H9 (cell line): Measurements from ENCODE around the gene CLPX. TPM values are rescaled to one million over a fixed set of nuclear protein-coding genes. Genes with fewer than 3 reads are reported as not detected.

Experiments
- DNase-seq: peaks from one replicate; pipeline ENCODE4 v3.0.0-alpha.2; 2017
- H2AFZ ChIP-seq: one replicate; pipeline ENCODE4 v1.6.1; 2013; ENCODE audit warnings: mild to moderate bottlenecking, low read length, control low read depth, moderate library complexity
- H2AK5ac ChIP-seq: 2 replicates; pipeline ENCODE4 v1.6.1; 2013; ENCODE audit warnings: low read length, control low read depth, mixed read lengths; ENCODE audit not compliant: insufficient read length
- H2BK120ac ChIP-seq: one replicate; pipeline ENCODE4 v1.6.1; 2013; ENCODE audit warnings: low read depth, mild to moderate bottlenecking, low read length, control low read depth, inconsistent platforms; ENCODE audit not compliant: poor library complexity, severe bottlenecking
- H2BK12ac ChIP-seq: 2 replicates; pipeline ENCODE4 v1.6.1; 2013; ENCODE audit warnings: low read length, control low read depth, mixed read lengths, low read depth; ENCODE audit not compliant: insufficient read length
- H2BK15ac ChIP-seq: 2 replicates; pipeline ENCODE4 v1.6.1; 2013; ENCODE audit warnings: low read depth, low read length, control low read depth
- H2BK20ac ChIP-seq: one replicate; pipeline ENCODE4 v1.6.1; 2013; ENCODE audit warnings: low read depth, mild to moderate bottlenecking, low read length, control low read depth, inconsistent platforms; ENCODE audit not compliant: poor library complexity, severe bottlenecking
- H2BK5ac ChIP-seq: 2 replicates; pipeline ENCODE4 v1.6.1; 2013; ENCODE audit warnings: low read length, control low read depth, mixed read lengths; ENCODE audit not compliant: insufficient read length
- H3K14ac ChIP-seq: 2 replicates; pipeline ENCODE4 v1.6.1; 2013; ENCODE audit warnings: low read length, control low read depth; ENCODE audit not compliant: insufficient read depth
- H3K18ac ChIP-seq: 2 replicates; pipeline ENCODE4 v1.6.1; 2013; ENCODE audit warnings: low read depth, mild to moderate bottlenecking, mixed read lengths, low read length, control low read depth; ENCODE audit not compliant: insufficient read length
- H3K23ac ChIP-seq: 2 replicates; pipeline ENCODE4 v1.6.1; 2013; ENCODE audit warnings: low read length, control low read depth, mixed read lengths, low read depth; ENCODE audit not compliant: insufficient read length
- H3K23me2 ChIP-seq: 2 replicates; pipeline ENCODE4 v1.6.1; 2013; ENCODE audit warnings: low read depth, mild to moderate bottlenecking, mixed read lengths, low read length, control low read depth; ENCODE audit not compliant: insufficient read length, poor library complexity, severe bottlenecking
- H3K27ac ChIP-seq: 2 replicates; pipeline ENCODE4 v1.5.1; 2013; ENCODE audit warnings: low read length, control low read depth, mixed read lengths, low read depth; ENCODE audit not compliant: insufficient read length
- H3K27me3 ChIP-seq: 2 replicates; pipeline ENCODE4 v1.6.1; 2013; ENCODE audit warnings: low read length, control low read depth, inconsistent platforms; ENCODE audit not compliant: insufficient read depth
- H3K4ac ChIP-seq: 2 replicates; pipeline ENCODE4 v1.6.1; 2013; ENCODE audit warnings: low read depth, mild to moderate bottlenecking, control low read depth, inconsistent platforms, low read length, moderate library complexity
- H3K4me1 ChIP-seq: 2 replicates; pipeline ENCODE4 v1.6.1; 2013; ENCODE audit warnings: low read length, control low read depth, inconsistent platforms; ENCODE audit not compliant: insufficient read depth
- H3K4me2 ChIP-seq: 2 replicates; pipeline ENCODE4 v1.6.1; 2013; ENCODE audit warnings: low read length, control low read depth, mixed read lengths; ENCODE audit not compliant: insufficient read length, insufficient read depth
- H3K56ac ChIP-seq: 2 replicates; pipeline ENCODE4 v1.6.1; 2013; ENCODE audit warnings: low read depth, mild to moderate bottlenecking, mixed read lengths, low read length, control low read depth; ENCODE audit not compliant: insufficient read length
- H3K79me1 ChIP-seq: 2 replicates; pipeline ENCODE4 v1.6.1; 2013; ENCODE audit warnings: low read depth, mild to moderate bottlenecking, moderate library complexity, low read length, control low read depth, inconsistent platforms; ENCODE audit not compliant: insufficient read depth, poor library complexity, severe bottlenecking
- H3K79me2 ChIP-seq: 2 replicates; pipeline ENCODE4 v1.6.1; 2013; ENCODE audit warnings: low read length, control low read depth, inconsistent platforms; ENCODE audit not compliant: insufficient read depth
- H3K9ac ChIP-seq: 2 replicates; pipeline ENCODE4 v1.6.1; 2013; ENCODE audit warnings: low read length, control low read depth, mixed read lengths; ENCODE audit not compliant: insufficient read length; ENCODE audit errors: extremely low read depth
- H3K9me3 ChIP-seq: one replicate; pipeline ENCODE4 v1.6.1; 2013; ENCODE audit warnings: low read depth, low read length, inconsistent platforms; ENCODE audit not compliant: control insufficient read depth
- H3T11ph ChIP-seq: one replicate; pipeline ENCODE4 v1.6.1; 2013; ENCODE audit warnings: mild to moderate bottlenecking, low read length, control low read depth, inconsistent platforms
- H4K20me1 ChIP-seq: one replicate; pipeline ENCODE4 v1.6.1; 2013; ENCODE audit not compliant: control insufficient read depth, insufficient read length, insufficient read depth
- H4K5ac ChIP-seq: 2 replicates; pipeline ENCODE4 v1.6.1; 2013; ENCODE audit warnings: low read depth, mild to moderate bottlenecking, mixed read lengths, low read length, control low read depth; ENCODE audit not compliant: insufficient read length
- H4K8ac ChIP-seq: replicated peaks from 2 replicates; pipeline ENCODE4 v1.6.1; 2013; ENCODE audit warnings: low read length, control low read depth, mixed read lengths, low read depth; ENCODE audit not compliant: insufficient read length
- H4K91ac ChIP-seq: 2 replicates; pipeline ENCODE4 v1.6.1; 2013; ENCODE audit warnings: low read depth, mild to moderate bottlenecking, moderate library complexity, mixed read lengths, low read length, control low read depth; ENCODE audit not compliant: insufficient read length
- H3K27ac Mint-ChIP-seq, 3 experiments: 2 replicates in 2 of 3; 3 replicates in 1 of 3; pipeline ENCODE4 v1.8.0; 2020 to 2021; ENCODE audit warnings: mixed read lengths in 3 of 3, mild to moderate bottlenecking in 1 of 3, moderate library complexity in 1 of 3
- H3K27me3 Mint-ChIP-seq: 2 replicates; pipeline ENCODE4 v1.8.0; 2021; ENCODE audit warnings: low read depth, mild to moderate bottlenecking, moderate library complexity, mixed read lengths
- H3K36me3 Mint-ChIP-seq, 3 experiments: 2 replicates in 2 of 3; 3 replicates in 1 of 3; pipeline ENCODE4 v1.8.0; 2020 to 2021; ENCODE audit warnings: low read depth in 3 of 3, mixed read lengths in 3 of 3; ENCODE audit not compliant: insufficient read depth in 1 of 3
- H3K4me1 Mint-ChIP-seq, 2 experiments: 2 replicates each; pipeline ENCODE4 v1.8.0; 2020; ENCODE audit warnings: mixed read lengths in 2 of 2
- H3K4me3 Mint-ChIP-seq, 2 experiments: 2 replicates in 1 of 2; 3 replicates in 1 of 2; pipeline ENCODE4 v1.8.0; 2020 to 2021; ENCODE audit warnings: mild to moderate bottlenecking in 2 of 2, mixed read lengths in 2 of 2, moderate library complexity in 1 of 2
- H3K9me3 Mint-ChIP-seq, 2 experiments: 2 replicates in 1 of 2; 3 replicates in 1 of 2; pipeline ENCODE4 v1.8.0; 2020; ENCODE audit warnings: mild to moderate bottlenecking in 2 of 2, mixed read lengths in 2 of 2, moderate library complexity in 1 of 2
- CTCF ChIP-seq: fragments of 200-600 bp; sonication (generic); conservative IDR thresholded peaks from 3 replicates; pipeline ENCODE4 v1.8.0; 2021; ENCODE audit warnings: antibody characterized with exemption, mild to moderate bottlenecking
- WGBS: extraction: QIAGEN DNeasy Blood & Tissue Kit; methylation state at CpG from one replicate; pipeline ENCODE4 v1.1.7; 2013; ENCODE audit warnings: missing lambda C conversion rate, low lambda C conversion rate, mixed read lengths; ENCODE audit not compliant: insufficient read length; ENCODE audit errors: extremely low coverage; 5-methylcytosine and 5-hydroxymethylcytosine counted together
- total RNA-seq: library from RNA; stranded (reverse); gene quantifications from 2 replicates; pipeline ENCODE4 v1.2.1, GENCODE V29; 2021

CLPX gene
- total RNA-seq, 1 experiment from 2014 or later: 55.8 TPM

- Histone ChIP-seq H3K56ac (no peak overlapping the region), H2BK5ac (no peak overlapping the region), H4K91ac (no peak overlapping the region), H3K18ac (no peak overlapping the region), H3K14ac (no peak overlapping the region), H2BK15ac (no peak overlapping the region), H2BK20ac (no peak overlapping the region), H2AFZ (no peak overlapping the region), H4K8ac (no peak overlapping the region), H3K23me2 (no peaks in the 10 kb centered on the region), H3K9me3 (no peaks in the 10 kb centered on the region), H3K23ac (no peak overlapping the region), H3K27me3 (no peaks in the 10 kb centered on the region), H4K5ac (no peak overlapping the region), H3K9ac (no peak overlapping the region), H3K79me1 (no peaks in the 10 kb centered on the region), H3K4me2 (no peak overlapping the region), H3K79me2 (no peaks in the 10 kb centered on the region), H2AK5ac (no peak overlapping the region), H2BK12ac (no peak overlapping the region), H3T11ph (no peak overlapping the region), H3K4me1 (no peaks in the 10 kb centered on the region), H4K20me1 (no peaks in the 10 kb centered on the region), H3K4ac (no peak overlapping the region), H2BK120ac (no peak overlapping the region), H3K27ac (no peak overlapping the region)
- no CpG with 5 or more reads among the region's 2 CpGs for WGBS
- no peaks in the 10 kb centered on the region for H3K27me3 Mint-ChIP-seq
- H3K27ac Mint-ChIP-seq: no peak overlapping the region
- H3K4me1 Mint-ChIP-seq: no peaks in the 10 kb centered on the region
- no peak for DNase-seq
- H3K4me3 Mint-ChIP-seq: no peak overlapping the region
- H3K9me3 Mint-ChIP-seq: no peaks in the 10 kb centered on the region
- TF ChIP-seq CTCF: no peak
- peaks cover 9 to 28% (median 21%) of the 10 kb centered on the region in 3 experiments; a peak in 6 of 7 replicates for H3K36me3 Mint-ChIP-seq
Observed at GRCh38 chr15:65165875-65166274, 19.3 kb downstream of the CLPX start.
